IMR-90 (cell line): ENCODE measurements around the gene JAK1.

Experiments used
- CEBPB ChIP-seq: IDR thresholded peaks from 2 replicates; pipeline ENCODE4 v1.6.1; 2012; ENCODE audit warnings: low read depth, low read length, improper control_type of control experiment
- CTCF ChIP-seq: conservative IDR thresholded peaks from 2 replicates; pipeline ENCODE4 v1.5.1; 2012; ENCODE audit warnings: mild to moderate bottlenecking, low read depth, low read length, improper control_type of control experiment
- ELK1 ChIP-seq: fragments of 150-350 bp; IDR thresholded peaks from 2 replicates; pipeline ENCODE4 v1.6.1; 2016; ENCODE audit warnings: low read depth, mild to moderate bottlenecking, low read length, moderate library complexity, borderline replicate concordance
- MAZ ChIP-seq: IDR thresholded peaks from 2 replicates; pipeline ENCODE4 v1.6.1; 2012; ENCODE audit warnings: low read depth, mild to moderate bottlenecking, low read length, improper control_type of control experiment, moderate library complexity, borderline replicate concordance
- POLR2A ChIP-seq: IDR thresholded peaks from 2 replicates; pipeline ENCODE4 v1.6.1; 2012; ENCODE audit warnings: mild to moderate bottlenecking, low read depth, low read length
- RAD21 ChIP-seq: IDR thresholded peaks from 2 replicates; pipeline ENCODE4 v1.6.1; 2012; ENCODE audit warnings: low read length, improper control_type of control experiment
- RCOR1 ChIP-seq: IDR thresholded peaks from 2 replicates; pipeline ENCODE4 v1.6.1; 2012; ENCODE audit warnings: mild to moderate bottlenecking, low read length, improper control_type of control experiment; ENCODE audit not compliant: insufficient replicate concordance
- RFX5 ChIP-seq: IDR thresholded peaks from 2 replicates; pipeline ENCODE4 v1.8.0; 2012; ENCODE audit warnings: low read depth, mild to moderate bottlenecking, low read length, moderate library complexity

DNA sequence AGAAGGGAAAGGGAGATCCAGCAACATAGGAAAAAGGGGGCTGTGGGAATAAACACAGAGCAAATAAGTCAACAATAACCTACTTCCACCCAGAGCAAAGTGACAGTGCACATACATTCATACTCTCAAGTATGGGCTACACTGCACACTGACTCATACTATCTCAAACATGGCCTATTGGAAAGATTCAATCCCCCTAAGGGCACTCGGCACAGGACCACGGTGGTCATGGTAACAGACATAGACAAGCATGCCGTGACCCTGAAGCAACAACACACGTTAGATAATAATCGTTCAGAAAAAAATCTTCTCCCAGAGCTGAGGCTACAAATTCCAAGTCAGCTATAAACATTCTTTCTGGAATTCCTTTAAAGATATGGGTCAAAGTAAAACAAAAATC is 16.8 kb upstream of the JAK1 start:
- no peak for TF ChIP-seq CTCF
- TF ChIP-seq ELK1, result no peak
- TF ChIP-seq RFX5, result no peak
- TF ChIP-seq CEBPB, result no peak
- TF ChIP-seq POLR2A, result no peak
- no peak for TF ChIP-seq RCOR1
- TF ChIP-seq MAZ, result no peak
- no peak for TF ChIP-seq RAD21
